ENCODE results near the gene PFN1.

- no peak for TF ChIP-seq ZNF274 (IDR thresholded peaks at IDR 0.05; ENCODE audit: low read depth, low read length)
- TF ChIP-seq YY1 (IDR thresholded peaks at IDR 0.05; ENCODE audit: insufficient read depth, insufficient read length) = no peak
These were observed 20.8 kb upstream of the PFN1 start for GRCh38 chr17:4969047-4969550.

All from NT2/D1 (cell line).